HL-60 (cell line): ENCODE data around the gene RSBN1.

Experiments used
- GABPA ChIP-seq: IDR thresholded peaks from 2 replicates; pipeline ENCODE4 v1.6.1; 2012; ENCODE audit warnings: low read depth
- TF ChIP-seq, protein P1 (sequence below): IDR thresholded peaks from one replicate; pipeline ENCODE4 v1.5.1; 2011; ENCODE audit warnings: low read length, control low read depth, inconsistent platforms; ENCODE audit not compliant: insufficient read depth

GRCh38 chr1:113797472-113797871, 14.8 kb downstream of the RSBN1 start:
- TF ChIP-seq, protein P1, sequence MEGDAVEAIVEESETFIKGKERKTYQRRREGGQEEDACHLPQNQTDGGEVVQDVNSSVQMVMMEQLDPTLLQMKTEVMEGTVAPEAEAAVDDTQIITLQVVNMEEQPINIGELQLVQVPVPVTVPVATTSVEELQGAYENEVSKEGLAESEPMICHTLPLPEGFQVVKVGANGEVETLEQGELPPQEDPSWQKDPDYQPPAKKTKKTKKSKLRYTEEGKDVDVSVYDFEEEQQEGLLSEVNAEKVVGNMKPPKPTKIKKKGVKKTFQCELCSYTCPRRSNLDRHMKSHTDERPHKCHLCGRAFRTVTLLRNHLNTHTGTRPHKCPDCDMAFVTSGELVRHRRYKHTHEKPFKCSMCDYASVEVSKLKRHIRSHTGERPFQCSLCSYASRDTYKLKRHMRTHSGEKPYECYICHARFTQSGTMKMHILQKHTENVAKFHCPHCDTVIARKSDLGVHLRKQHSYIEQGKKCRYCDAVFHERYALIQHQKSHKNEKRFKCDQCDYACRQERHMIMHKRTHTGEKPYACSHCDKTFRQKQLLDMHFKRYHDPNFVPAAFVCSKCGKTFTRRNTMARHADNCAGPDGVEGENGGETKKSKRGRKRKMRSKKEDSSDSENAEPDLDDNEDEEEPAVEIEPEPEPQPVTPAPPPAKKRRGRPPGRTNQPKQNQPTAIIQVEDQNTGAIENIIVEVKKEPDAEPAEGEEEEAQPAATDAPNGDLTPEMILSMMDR = no peak
- no peak for TF ChIP-seq GABPA
